ENCODE results near the gene LNP1. TPM values are rescaled to one million over a fixed set of nuclear protein-coding genes. Genes with fewer than 3 reads are reported as not detected.

The LNP1 gene
- total RNA-seq, 1 donor from 2014 or later, result 26.5 TPM

DNA sequence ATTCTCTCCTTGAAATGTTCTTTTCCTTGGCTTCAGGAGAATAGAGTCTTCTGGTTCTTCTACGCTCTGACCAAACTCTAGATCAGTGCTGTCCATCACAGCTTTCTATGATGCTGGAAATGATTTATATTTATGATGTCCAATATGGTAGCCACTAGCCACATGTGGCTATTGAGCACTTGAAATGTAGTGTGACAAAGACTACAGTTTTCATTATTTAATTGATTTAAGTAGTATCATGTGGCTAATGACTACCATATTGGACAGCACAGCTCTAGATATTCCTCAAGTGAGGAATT lies 2.9 kb downstream of the LNP1 start:
- H3K27me3 ChIP-seq, result no peaks in the 10 kb centered on the region
- Mint-ChIP-seq H3K4me3 (peak overlapping the region; percentile 89), H3K27me3 (ENCODE audit: insufficient read depth, low read depth) (no peaks in the 10 kb centered on the region), H3K4me1 (peaks cover 21% of the 10 kb centered on the region), H3K27ac (no peak overlapping the region), H3K9me3 (peaks cover 24% of the 10 kb centered on the region), H3K36me3 (peaks cover 32% of the 10 kb centered on the region)
- H3K27ac ChIP-seq, result no peak overlapping the region
- H3K36me3 ChIP-seq, result no peaks in the 10 kb centered on the region
- peaks cover 14% of the 10 kb centered on the region for H3F3A ChIP-seq (ENCODE audit: low read depth)
- TF ChIP-seq EZH2phosphoT487 (IDR thresholded peaks at IDR 0.05) (no peak), EZH2 (IDR thresholded peaks at IDR 0.05) (no peak)
- TF ChIP-seq, protein P1, sequence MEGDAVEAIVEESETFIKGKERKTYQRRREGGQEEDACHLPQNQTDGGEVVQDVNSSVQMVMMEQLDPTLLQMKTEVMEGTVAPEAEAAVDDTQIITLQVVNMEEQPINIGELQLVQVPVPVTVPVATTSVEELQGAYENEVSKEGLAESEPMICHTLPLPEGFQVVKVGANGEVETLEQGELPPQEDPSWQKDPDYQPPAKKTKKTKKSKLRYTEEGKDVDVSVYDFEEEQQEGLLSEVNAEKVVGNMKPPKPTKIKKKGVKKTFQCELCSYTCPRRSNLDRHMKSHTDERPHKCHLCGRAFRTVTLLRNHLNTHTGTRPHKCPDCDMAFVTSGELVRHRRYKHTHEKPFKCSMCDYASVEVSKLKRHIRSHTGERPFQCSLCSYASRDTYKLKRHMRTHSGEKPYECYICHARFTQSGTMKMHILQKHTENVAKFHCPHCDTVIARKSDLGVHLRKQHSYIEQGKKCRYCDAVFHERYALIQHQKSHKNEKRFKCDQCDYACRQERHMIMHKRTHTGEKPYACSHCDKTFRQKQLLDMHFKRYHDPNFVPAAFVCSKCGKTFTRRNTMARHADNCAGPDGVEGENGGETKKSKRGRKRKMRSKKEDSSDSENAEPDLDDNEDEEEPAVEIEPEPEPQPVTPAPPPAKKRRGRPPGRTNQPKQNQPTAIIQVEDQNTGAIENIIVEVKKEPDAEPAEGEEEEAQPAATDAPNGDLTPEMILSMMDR (IDR thresholded peaks at IDR 0.05), result no peak
- H3K4me3 ChIP-seq, result peak overlapping the region; percentile 82
- H3K4me1 ChIP-seq, result peaks cover 19% of the 10 kb centered on the region
- H3K9me3 ChIP-seq (ENCODE audit: low read depth), result no peaks in the 10 kb centered on the region
- DNase-seq (ENCODE audit: low spot score), result no peak
- peaks cover 12% of the 10 kb centered on the region for H4K20me1 ChIP-seq (ENCODE audit: low read depth)
- peak overlapping the region; percentile 91 for H3K4me2 ChIP-seq
- no peak overlapping the region for H3K9ac ChIP-seq
- H3K79me2 ChIP-seq (ENCODE audit: low read depth), result peaks cover 93% of the 10 kb centered on the region
- no peak overlapping the region for H2AFZ ChIP-seq (replicated peaks)

DNA sequence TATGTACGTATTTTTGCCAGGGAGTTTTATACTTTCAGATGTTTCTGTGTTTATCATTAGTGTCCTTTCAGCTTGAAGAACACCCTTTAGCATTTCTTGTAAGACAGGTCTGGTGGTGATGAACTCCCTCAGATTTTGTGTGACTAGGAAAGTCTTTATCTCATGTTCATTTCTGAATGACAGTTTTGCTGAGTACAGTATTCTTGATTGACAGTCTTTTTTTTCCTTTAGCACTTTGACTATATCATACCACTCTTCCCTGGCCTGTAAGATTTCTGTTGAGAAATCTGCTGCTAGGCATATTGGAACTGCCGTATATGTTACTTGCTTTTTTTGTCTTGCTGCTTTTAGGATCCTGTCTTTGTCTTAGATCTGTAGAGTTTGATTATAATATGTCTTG lies 5.8 kb downstream of the LNP1 start:
- Histone ChIP-seq H3K4me2 (peak overlapping the region; percentile 9), H3K79me2 (ENCODE audit: low read depth) (peaks cover 92% of the 10 kb centered on the region), H3K4me1 (peaks cover 10% of the 10 kb centered on the region), H3K36me3 (no peaks in the 10 kb centered on the region), H3F3A (ENCODE audit: low read depth) (peaks cover under 1% of the 10 kb centered on the region), H3K4me3 (no peak overlapping the region), H3K9ac (no peak overlapping the region), H3K27me3 (no peaks in the 10 kb centered on the region), H4K20me1 (ENCODE audit: low read depth) (no peaks in the 10 kb centered on the region), H2AFZ (replicated peaks) (no peak overlapping the region), H3K9me3 (ENCODE audit: low read depth) (no peaks in the 10 kb centered on the region), H3K27ac (no peak overlapping the region)
- H3K4me1 Mint-ChIP-seq, result peaks cover 9% of the 10 kb centered on the region
- H3K9me3 Mint-ChIP-seq, result peaks cover 37% of the 10 kb centered on the region
- TF ChIP-seq EZH2phosphoT487 (IDR thresholded peaks at IDR 0.05) (no peak), EZH2 (IDR thresholded peaks at IDR 0.05) (no peak)
- TF ChIP-seq, protein P1 (IDR thresholded peaks at IDR 0.05), result no peak
- H3K27ac Mint-ChIP-seq, result no peak overlapping the region
- no peaks in the 10 kb centered on the region for H3K27me3 Mint-ChIP-seq (ENCODE audit: insufficient read depth, low read depth)
- no peak overlapping the region for H3K4me3 Mint-ChIP-seq
- peaks cover 50% of the 10 kb centered on the region for H3K36me3 Mint-ChIP-seq
- DNase-seq (ENCODE audit: low spot score), result no peak

DNA sequence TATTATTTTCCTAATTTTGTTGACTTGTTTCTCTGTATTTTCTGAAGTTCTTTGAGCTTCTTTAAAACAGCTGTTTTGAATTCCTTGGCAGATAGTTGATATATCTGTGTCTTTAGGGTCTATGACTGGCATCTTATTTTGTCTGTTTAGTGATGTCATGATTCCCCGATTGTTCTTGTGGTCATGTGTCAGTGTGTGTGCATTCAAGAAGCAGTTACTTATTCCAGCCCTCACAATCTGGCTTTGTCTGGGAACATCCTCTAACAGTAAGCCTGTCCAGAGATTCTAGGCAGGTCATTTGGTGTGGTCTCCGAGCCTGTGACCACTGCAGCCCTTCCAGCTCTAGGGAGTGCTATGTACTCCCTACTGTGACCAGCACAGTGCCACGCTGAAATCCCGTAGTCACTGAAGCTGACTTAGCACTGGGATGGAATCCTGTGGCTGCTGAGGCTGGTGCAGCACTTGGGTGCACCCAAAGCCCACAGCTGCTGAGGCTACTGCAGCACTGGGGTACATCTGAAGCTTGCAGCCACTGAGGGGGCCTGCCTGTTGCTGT lies 6.7 kb downstream of the LNP1 start:
- peaks cover 37% of the 10 kb centered on the region for H3K9me3 Mint-ChIP-seq
- Histone ChIP-seq H2AFZ (replicated peaks) (no peak overlapping the region), H3K9me3 (ENCODE audit: low read depth) (no peaks in the 10 kb centered on the region), H3K4me3 (no peak overlapping the region), H3K27ac (no peak overlapping the region), H4K20me1 (ENCODE audit: low read depth) (no peaks in the 10 kb centered on the region), H3K9ac (no peak overlapping the region), H3K79me2 (ENCODE audit: low read depth) (peaks cover 83% of the 10 kb centered on the region), H3K27me3 (no peaks in the 10 kb centered on the region), H3K36me3 (no peaks in the 10 kb centered on the region), H3K4me1 (peaks cover 10% of the 10 kb centered on the region), H3F3A (ENCODE audit: low read depth) (no peaks in the 10 kb centered on the region), H3K4me2 (peak overlapping the region; percentile 9)
- H3K4me3 Mint-ChIP-seq, result no peak overlapping the region
- H3K27me3 Mint-ChIP-seq (ENCODE audit: insufficient read depth, low read depth), result no peaks in the 10 kb centered on the region
- peak; percentile 18 for DNase-seq (ENCODE audit: low spot score)
- H3K4me1 Mint-ChIP-seq, result peaks cover 9% of the 10 kb centered on the region
- TF ChIP-seq EZH2 (IDR thresholded peaks at IDR 0.05), result no peak
- no peak for TF ChIP-seq EZH2phosphoT487 (IDR thresholded peaks at IDR 0.05)
- TF ChIP-seq, protein P1 (IDR thresholded peaks at IDR 0.05), result no peak
- no peak overlapping the region for H3K27ac Mint-ChIP-seq
- peaks cover 58% of the 10 kb centered on the region for H3K36me3 Mint-ChIP-seq

Measured in neural progenitor cell (in vitro differentiated cells).